ENCODE measurements around the gene AMIGO2.

AMIGO2 gene

GRCh38 chr12:47079468-47079980, at the start of gene AMIGO2, which contains the start of gene PCED1B:
TSS of gene AMIGO2 (minus strand) at chr12:47079959. CDS start at chr12:47079002, 957 bp downstream.
TSS of gene PCED1B (plus strand) at chr12:47079621. CDS start at chr12:47235064, 155,443 bp downstream.
- Mint-ChIP-seq H3K9me3 (no peaks in the 10 kb centered on the region), H3K36me3 (ENCODE audit: low read depth) (no peaks in the 10 kb centered on the region), H3K27me3 (ENCODE audit: low read depth) (peaks cover 64% of the 10 kb centered on the region), H3K4me3 (peak within 1 kb of the TSS; percentile 92 to 94 (median 94)), H3K4me1 (peaks cover 8% of the 10 kb centered on the region), H3K27ac (peak within 1 kb of the TSS; percentile 91 to 94 (median 91))
- TF ChIP-seq CTCF (IDR thresholded peaks at IDR 0.05; ENCODE audit: unreplicated experiment in 3 of 3), result peak; percentile 19 to 35 (median 25)

DNA sequence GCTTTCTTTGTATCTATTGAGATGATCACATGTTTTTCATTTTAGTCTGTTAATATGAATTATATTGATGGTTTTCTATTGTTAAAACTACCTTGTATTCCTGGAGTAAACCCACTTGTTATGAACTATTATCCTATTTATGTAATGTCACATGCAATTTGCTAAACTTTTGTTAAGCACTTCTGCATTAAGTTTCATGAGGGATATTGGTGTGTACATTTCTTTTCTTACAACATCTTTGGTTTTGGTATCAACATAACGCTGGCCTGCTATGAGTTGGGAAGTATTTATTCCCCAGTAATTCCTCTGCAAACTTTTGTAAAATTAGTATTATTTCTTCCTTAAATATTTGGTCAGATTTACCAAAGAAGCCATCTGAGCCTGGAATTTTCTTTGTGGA, 46.5 kb upstream of the AMIGO2 start:
- Mint-ChIP-seq H3K4me1 (peaks cover 20% of the 10 kb centered on the region), H3K4me3 (no peak overlapping the region), H3K36me3 (ENCODE audit: low read depth) (no peaks in the 10 kb centered on the region), H3K9me3 (no peaks in the 10 kb centered on the region), H3K27me3 (ENCODE audit: low read depth) (peaks cover 3% of the 10 kb centered on the region), H3K27ac (no peak overlapping the region)
- TF ChIP-seq CTCF (IDR thresholded peaks at IDR 0.05; ENCODE audit: unreplicated experiment in 3 of 3), result no peak

DNA sequence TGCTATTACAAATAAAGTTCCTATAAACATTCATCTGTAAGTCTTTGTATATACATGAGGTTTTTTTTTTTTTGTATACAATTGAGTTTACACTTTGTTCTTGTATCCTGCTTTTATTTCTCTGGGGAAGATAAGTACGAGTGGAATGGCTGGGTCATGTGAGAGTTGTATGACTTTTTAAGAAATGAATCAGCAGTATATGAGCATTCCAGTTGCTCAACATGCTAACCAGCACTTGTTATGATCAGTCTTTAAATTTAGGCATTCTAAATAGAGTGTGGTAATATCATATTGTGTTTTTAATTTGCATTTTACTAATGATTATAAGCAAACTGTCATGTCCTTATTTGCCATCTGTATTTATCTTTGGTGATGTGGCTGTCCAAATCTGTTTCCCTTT, 44.7 kb upstream of the AMIGO2 start:
- Mint-ChIP-seq H3K4me3 (no peak overlapping the region), H3K27ac (no peak overlapping the region), H3K27me3 (ENCODE audit: low read depth) (no peaks in the 10 kb centered on the region), H3K9me3 (no peaks in the 10 kb centered on the region), H3K36me3 (ENCODE audit: low read depth) (no peaks in the 10 kb centered on the region), H3K4me1 (peaks cover 20% of the 10 kb centered on the region)
- TF ChIP-seq CTCF (IDR thresholded peaks at IDR 0.05; ENCODE audit: unreplicated experiment in 3 of 3), result no peak

DNA sequence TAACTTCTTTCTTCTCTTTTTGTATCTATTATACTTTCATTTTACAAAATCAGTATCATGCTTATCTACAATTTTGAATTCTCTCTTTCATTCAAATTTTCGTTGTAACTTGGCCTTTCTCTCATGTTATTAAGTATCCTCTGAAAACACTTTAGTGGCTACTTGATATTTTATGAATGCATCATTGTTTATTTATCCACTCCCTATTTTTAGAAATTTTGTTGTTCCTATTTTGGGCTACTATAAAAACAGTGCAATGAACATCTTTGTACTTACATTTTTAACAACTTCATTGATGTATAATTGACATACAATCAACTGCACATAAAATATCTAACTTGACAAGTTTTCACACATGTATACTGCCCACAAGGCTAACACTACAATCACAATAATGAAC, 44.0 kb upstream of the AMIGO2 start:
- Mint-ChIP-seq H3K27ac (peak overlapping the region in 2 of 3 experiments; percentile 16 to 76), H3K9me3 (no peaks in the 10 kb centered on the region), H3K4me3 (no peak overlapping the region), H3K36me3 (ENCODE audit: low read depth) (no peaks in the 10 kb centered on the region), H3K27me3 (ENCODE audit: low read depth) (no peaks in the 10 kb centered on the region), H3K4me1 (peaks cover 20% of the 10 kb centered on the region)
- TF ChIP-seq CTCF (IDR thresholded peaks at IDR 0.05; ENCODE audit: unreplicated experiment in 3 of 3), result no peak

DNA sequence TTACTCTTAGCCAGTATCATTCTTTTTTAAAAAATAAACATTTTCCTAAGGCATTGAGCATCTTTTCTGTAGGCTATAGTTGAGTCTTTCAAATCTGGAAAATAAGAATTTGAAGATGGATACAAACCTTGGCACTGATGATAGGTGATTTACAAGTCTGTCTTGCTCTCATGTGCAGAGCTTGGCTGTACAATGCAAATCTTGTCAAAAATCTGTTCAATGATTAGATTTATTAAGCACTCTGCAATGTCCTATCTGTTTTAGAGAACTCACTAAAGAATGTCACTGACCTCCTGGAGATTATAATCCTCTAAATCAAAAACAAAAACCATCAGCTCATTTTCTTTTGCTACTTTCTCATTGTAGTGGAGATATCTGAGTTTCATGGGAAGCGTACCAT, 42.8 kb upstream of the AMIGO2 start:
- peaks cover 20% of the 10 kb centered on the region for H3K4me1 Mint-ChIP-seq
- no peaks in the 10 kb centered on the region for H3K36me3 Mint-ChIP-seq (ENCODE audit: low read depth)

More for the DNA sequence above, 42.8 kb upstream of the AMIGO2 start:
- Mint-ChIP-seq H3K9me3 (no peaks in the 10 kb centered on the region), H3K27ac (peak overlapping the region; percentile 41 to 82 (median 76)), H3K27me3 (ENCODE audit: low read depth) (no peaks in the 10 kb centered on the region), H3K4me3 (no peak overlapping the region)
- no peak for TF ChIP-seq CTCF (IDR thresholded peaks at IDR 0.05; ENCODE audit: unreplicated experiment in 3 of 3)

All from nephron (organoid).